Activated B cell treated with CpG ODN at 0.5 μM for 24 hours (primary cell): ENCODE data around the gene CRYBA4. TPM values are rescaled to one million over a fixed set of nuclear protein-coding genes. Genes with fewer than 3 reads are reported as not detected.

ENCODE experiments used
- ATAC-seq: fragments of 200-7000 bp; cut with Tn5 transposase; one replicate; pipeline ENCODE4 v1.10.0; 2021; ENCODE audit warnings: low read depth, mild to moderate bottlenecking, moderate library complexity
- CTCF ChIA-PET: fragments of 350-600 bp; sonication (Branson Sonifier 250); formaldehyde crosslinking; loops from one replicate; lab custom pipeline; 2021; ENCODE audit warnings: antibody characterized with exemption; lab: Charles Lee
- POLR2A ChIA-PET: fragments of 350-600 bp; sonication (Branson Sonifier 250); formaldehyde crosslinking; loops from one replicate; lab custom pipeline; 2021; ENCODE audit warnings: antibody characterized with exemption; lab: Charles Lee
- DNase-seq: peaks from one replicate; pipeline ENCODE4 v3.0.0; 2022
- H3K27ac Mint-ChIP-seq: one replicate; pipeline ENCODE4 v1.8.0; 2020; ENCODE audit warnings: mixed read lengths
- H3K27me3 Mint-ChIP-seq: one replicate; pipeline ENCODE4 v1.8.0; 2021; ENCODE audit warnings: mixed read lengths
- H3K36me3 Mint-ChIP-seq: one replicate; pipeline ENCODE4 v1.8.0; 2021; ENCODE audit warnings: low read depth, mixed read lengths
- H3K4me1 Mint-ChIP-seq: one replicate; pipeline ENCODE4 v1.8.0; 2021; ENCODE audit warnings: mixed read lengths
- H3K4me3 Mint-ChIP-seq: one replicate; pipeline ENCODE4 v1.8.0; 2020; ENCODE audit warnings: mild to moderate bottlenecking, mixed read lengths
- H3K9me3 Mint-ChIP-seq: one replicate; pipeline ENCODE4 v1.8.0; 2020; ENCODE audit warnings: mixed read lengths
- CTCF ChIP-seq: fragments of 200-600 bp; IDR thresholded peaks from one replicate; pipeline ENCODE4 v1.8.0; 2022; ENCODE audit warnings: antibody characterized with exemption, mild to moderate bottlenecking
- intact Hi-C: fragments of 100-400 bp; cut with micrococcal nuclease; formaldehyde crosslinking; loops from one replicate; pipeline ENCODE4 v1.15.1; 2024
- total RNA-seq: library from RNA; stranded (reverse); gene quantifications from 2 replicates; pipeline ENCODE4 v1.2.3, GENCODE V29; 2022

The CRYBA4 gene
- total RNA-seq, 1 donor from 2014 or later = not detected

- Mint-ChIP-seq H3K4me1 (peaks cover 25% of the 10 kb centered on the region), H3K9me3 (no peaks in the 10 kb centered on the region)
- no peak for TF ChIP-seq CTCF
Observed at GRCh38 chr22:26615149-26615548, 6.6 kb upstream of the CRYBA4 start.

GRCh38 chr22:26615830-26616435, 5.8 kb upstream of the CRYBA4 start:
- CTCF ChIA-PET = no interaction called here
- Mint-ChIP-seq H3K4me3 (no peak overlapping the region), H3K27ac (no peak overlapping the region)

More at GRCh38 chr22:26615149-26615548, 6.6 kb upstream of the CRYBA4 start:
- POLR2A ChIA-PET = no interaction called here
- Mint-ChIP-seq H3K27me3 (no peaks in the 10 kb centered on the region), H3K27ac (no peak overlapping the region), H3K36me3 (no peaks in the 10 kb centered on the region), H3K4me3 (no peak overlapping the region)
- ATAC-seq (peak; percentile 51), DNase-seq (no peak)
- CTCF ChIA-PET = no interaction called here
- intact Hi-C loops = no loop called here

GRCh38 chr22:26616650-26617049, 5.1 kb upstream of the CRYBA4 start:
- Mint-ChIP-seq H3K36me3 (no peaks in the 10 kb centered on the region), H3K4me1 (peaks cover 16% of the 10 kb centered on the region), H3K27me3 (no peaks in the 10 kb centered on the region), H3K9me3 (no peaks in the 10 kb centered on the region), H3K27ac (no peak overlapping the region), H3K4me3 (no peak overlapping the region)
- POLR2A ChIA-PET = no interaction called here
- no peak for TF ChIP-seq CTCF
- ATAC-seq (no peak), DNase-seq (no peak)
- CTCF ChIA-PET = no interaction called here
- intact Hi-C loops = no loop called here

More at GRCh38 chr22:26615830-26616435, 5.8 kb upstream of the CRYBA4 start:
- intact Hi-C loops = no loop called here
- Mint-ChIP-seq H3K9me3 (no peaks in the 10 kb centered on the region), H3K27me3 (no peaks in the 10 kb centered on the region), H3K36me3 (no peaks in the 10 kb centered on the region), H3K4me1 (peaks cover 18% of the 10 kb centered on the region)
- DNase-seq = no peak
- POLR2A ChIA-PET = no interaction called here
- ATAC-seq = no peak
- TF ChIP-seq CTCF = no peak

- ChIA-PET CTCF (no interaction called here), POLR2A (no interaction called here)
- ATAC-seq (no peak), DNase-seq (no peak)
- no peak within 1 kb of the TSS for H3K27ac Mint-ChIP-seq
- H3K4me3 Mint-ChIP-seq = no peak within 1 kb of the TSS
- H3K27me3 Mint-ChIP-seq = peaks cover 3% of the 10 kb centered on the region
- TF ChIP-seq CTCF = no peak
- H3K9me3 Mint-ChIP-seq = no peaks in the 10 kb centered on the region
- peaks cover 16% of the 10 kb centered on the region for H3K4me1 Mint-ChIP-seq
- H3K36me3 Mint-ChIP-seq = no peaks in the 10 kb centered on the region
- intact Hi-C loops = no loop called here
Observed at GRCh38 chr22:26617271-26618199, 4.2 kb upstream of the CRYBA4 start, which contains the start of gene CRYBB1. CRYBB1 (minus strand) TSS chr22:26618027; CDS start chr22:26616319, 1,708 bp downstream.

- H3K4me1 Mint-ChIP-seq = peaks cover 16% of the 10 kb centered on the region
- peaks cover 6% of the 10 kb centered on the region for H3K27me3 Mint-ChIP-seq
- DNase-seq (no peak), ATAC-seq (no peak)
- no peak overlapping the region for H3K4me3 Mint-ChIP-seq
- ChIA-PET POLR2A (no interaction called here), CTCF (no interaction called here)
- intact Hi-C loops = no loop called here
- no peaks in the 10 kb centered on the region for H3K9me3 Mint-ChIP-seq
- TF ChIP-seq CTCF = no peak
- H3K36me3 Mint-ChIP-seq = no peaks in the 10 kb centered on the region
- H3K27ac Mint-ChIP-seq = no peak overlapping the region
Observed at GRCh38 chr22:26618455-26618854, 3.3 kb upstream of the CRYBA4 start.
